Activated CD4-positive, alpha-beta memory T cell treated with anti-CD3 and anti-CD28 coated beads for 36 hours (primary cell): ENCODE data around the gene RAB30. TPM values are rescaled to one million over a fixed set of nuclear protein-coding genes. Genes with fewer than 3 reads are reported as not detected.

Source experiments
- CTCF ChIA-PET: fragments of 350-600 bp; sonication (Branson Sonifier 250); formaldehyde crosslinking; loops from one replicate; lab custom pipeline; 2021; ENCODE audit warnings: antibody characterized with exemption, inconsistent platforms; lab: Charles Lee
- POLR2A ChIA-PET: fragments of 350-600 bp; sonication (Branson Sonifier 250); formaldehyde crosslinking; loops from one replicate; lab custom pipeline; 2021; ENCODE audit warnings: antibody characterized with exemption; lab: Charles Lee
- DNase-seq: peaks from one replicate; pipeline ENCODE4 v3.0.0-alpha.2; 2020
- H3K27ac Mint-ChIP-seq: one replicate; pipeline ENCODE4 v1.8.0; 2021; ENCODE audit warnings: mixed read lengths
- H3K27me3 Mint-ChIP-seq: one replicate; pipeline ENCODE4 v1.8.0; 2021; ENCODE audit warnings: mixed read lengths
- H3K36me3 Mint-ChIP-seq: one replicate; pipeline ENCODE4 v1.8.0; 2021; ENCODE audit warnings: mixed read lengths
- H3K4me1 Mint-ChIP-seq: one replicate; pipeline ENCODE4 v1.8.0; 2021; ENCODE audit warnings: low read depth, mixed read lengths
- H3K4me3 Mint-ChIP-seq: one replicate; pipeline ENCODE4 v1.8.0; 2021; ENCODE audit warnings: mild to moderate bottlenecking, mixed read lengths
- H3K9me3 Mint-ChIP-seq: one replicate; pipeline ENCODE4 v1.8.0; 2021; ENCODE audit warnings: mixed read lengths
- intact Hi-C: fragments of 100-400 bp; cut with micrococcal nuclease; formaldehyde crosslinking; loops from one replicate; pipeline ENCODE4 v1.15.1; 2023
- total RNA-seq, 2 experiments: library from RNA; stranded (reverse); gene quantifications; one replicate each; pipeline ENCODE4 v1.2.3, GENCODE V29; 2021

Gene RAB30
- total RNA-seq, 2 experiments from 2014 or later = 11.5 to 12.9 TPM

DNA sequence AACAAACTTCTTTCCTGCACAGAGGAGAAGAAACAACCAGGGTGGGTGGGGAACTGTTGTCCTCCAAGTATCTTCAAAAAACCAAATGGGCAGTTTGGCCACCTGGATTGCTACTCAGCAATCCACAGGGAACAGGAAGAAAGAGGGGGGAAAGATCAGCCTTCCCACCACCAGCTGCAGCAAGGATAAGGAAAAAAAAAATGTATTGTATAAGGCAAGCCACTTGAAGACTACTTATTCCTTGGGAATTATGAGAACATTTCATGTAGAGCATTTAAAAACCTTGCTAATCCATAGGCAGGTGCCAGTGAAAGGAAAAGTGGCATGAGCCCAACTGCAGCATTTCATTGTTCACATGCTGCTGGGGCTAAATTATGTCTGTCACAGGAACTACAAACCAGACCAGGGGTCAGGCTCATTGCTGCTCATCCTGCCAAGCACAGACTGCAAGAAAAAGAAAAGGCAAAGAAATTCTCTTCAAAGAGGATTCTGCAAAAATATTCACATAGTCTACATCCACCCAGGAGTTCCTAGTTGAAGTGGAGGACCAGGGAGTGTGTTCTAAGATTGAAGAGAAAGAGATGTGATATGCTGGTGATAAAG is 2.2 kb downstream of the RAB30 start:
- Mint-ChIP-seq H3K36me3 (peaks cover 22% of the 10 kb centered on the region), H3K9me3 (no peaks in the 10 kb centered on the region), H3K4me3 (no peak overlapping the region), H3K4me1 (peaks cover 30% of the 10 kb centered on the region), H3K27ac (no peak overlapping the region), H3K27me3 (no peaks in the 10 kb centered on the region)
- CTCF ChIA-PET = no interaction called here
- DNase-seq = no peak
- intact Hi-C loops = loop anchor here (5.0 kb wide), 1 partner anchor 142 kb away; no protein-coding TSS in a partner anchor
- POLR2A ChIA-PET = no interaction called here

DNA sequence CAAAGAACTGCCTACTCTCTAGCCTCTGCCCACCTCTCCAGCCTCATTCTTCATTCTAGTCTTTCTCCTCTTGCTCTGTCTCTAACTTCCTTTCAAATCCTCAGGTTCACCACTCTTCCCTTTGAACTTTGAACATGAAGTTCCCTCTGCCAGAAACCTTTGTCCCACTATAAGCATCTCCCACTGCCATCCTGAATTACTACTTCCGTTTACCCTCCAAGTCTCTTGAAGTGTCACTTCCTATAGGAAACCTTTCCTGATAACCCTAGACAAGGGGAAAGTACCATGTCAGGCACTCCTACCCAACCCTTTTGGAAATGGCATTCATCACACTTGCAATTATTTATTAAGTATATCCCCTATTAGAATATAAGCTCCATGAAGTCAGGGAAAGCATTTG is 3.1 kb downstream of the RAB30 start:
- Mint-ChIP-seq H3K27me3 (no peaks in the 10 kb centered on the region), H3K27ac (no peak overlapping the region), H3K4me1 (peaks cover 30% of the 10 kb centered on the region), H3K36me3 (peaks cover 14% of the 10 kb centered on the region), H3K4me3 (no peak overlapping the region), H3K9me3 (no peaks in the 10 kb centered on the region)
- no peak for DNase-seq
- POLR2A ChIA-PET = no interaction called here
- intact Hi-C loops = no loop called here
- CTCF ChIA-PET = no interaction called here

DNA sequence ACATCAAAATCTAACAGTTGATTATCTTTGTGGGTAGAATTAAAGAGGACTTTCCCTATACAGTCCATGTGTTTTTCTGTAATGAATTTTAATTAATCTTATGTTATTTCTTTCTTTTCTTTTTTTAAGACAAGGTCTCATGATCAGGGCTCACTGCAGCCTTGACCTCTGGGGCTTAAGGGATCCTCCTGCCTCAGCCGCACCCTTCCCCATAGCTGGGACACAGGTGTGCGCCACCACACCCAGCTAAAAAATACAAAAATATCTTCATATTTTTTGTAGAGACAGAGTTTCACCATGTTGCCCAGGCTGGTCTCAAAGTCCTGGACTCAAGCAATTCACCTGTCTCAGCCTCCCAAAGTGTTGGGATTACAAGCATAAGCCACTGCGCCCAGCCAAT is 7.7 kb downstream of the RAB30 start:
- H3K4me3 Mint-ChIP-seq = no peak overlapping the region
- no peak overlapping the region for H3K27ac Mint-ChIP-seq
- POLR2A ChIA-PET = interaction anchor here (0.9 to 1.8 kb wide), 3 partner anchors 8 to 93 kb away, joined by 3 to 5 read pairs (median 4); partner anchors contain the start of genes PCF11 and RAB30
- H3K9me3 Mint-ChIP-seq = peaks cover 4% of the 10 kb centered on the region
- H3K27me3 Mint-ChIP-seq = no peaks in the 10 kb centered on the region
- peaks cover 47% of the 10 kb centered on the region for H3K4me1 Mint-ChIP-seq
- H3K36me3 Mint-ChIP-seq = peaks cover 17% of the 10 kb centered on the region
- intact Hi-C loops = no loop called here
- CTCF ChIA-PET = no interaction called here
- DNase-seq = no peak

DNA sequence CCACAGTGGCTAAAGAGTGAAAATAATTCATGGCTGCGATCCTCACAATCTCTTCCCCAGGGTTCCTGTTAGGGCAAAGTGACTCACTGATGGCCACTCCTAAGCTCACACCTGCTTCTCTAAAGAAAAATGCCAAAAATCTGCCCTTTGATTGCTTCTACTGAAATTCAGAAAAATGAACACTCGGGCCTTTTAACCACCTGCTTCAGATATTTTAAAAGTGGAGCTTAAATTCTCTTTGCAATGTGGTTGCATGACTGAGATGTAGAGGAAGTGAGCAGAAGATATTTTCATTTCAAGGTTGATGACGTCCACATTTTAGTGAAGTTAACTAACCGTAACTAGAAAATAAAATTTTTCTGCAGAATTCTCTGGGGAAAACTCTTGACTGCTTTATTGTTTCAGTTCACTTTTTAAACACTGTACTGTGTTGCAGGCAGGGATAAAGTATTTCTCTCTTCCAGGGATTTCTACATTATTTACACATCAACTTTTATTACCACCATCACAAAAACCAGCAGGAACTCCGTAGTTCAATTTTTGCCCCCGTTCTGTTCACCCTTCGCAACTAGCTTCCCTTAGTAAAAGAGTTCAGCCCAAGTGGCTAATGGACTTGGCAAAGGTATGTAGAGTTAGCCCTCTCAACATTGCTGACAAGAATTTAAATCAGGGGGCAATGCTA is 8.5 kb downstream of the RAB30 start:
- Mint-ChIP-seq H3K36me3 (peaks cover 16% of the 10 kb centered on the region), H3K4me1 (peaks cover 44% of the 10 kb centered on the region), H3K27me3 (no peaks in the 10 kb centered on the region)

DNA sequence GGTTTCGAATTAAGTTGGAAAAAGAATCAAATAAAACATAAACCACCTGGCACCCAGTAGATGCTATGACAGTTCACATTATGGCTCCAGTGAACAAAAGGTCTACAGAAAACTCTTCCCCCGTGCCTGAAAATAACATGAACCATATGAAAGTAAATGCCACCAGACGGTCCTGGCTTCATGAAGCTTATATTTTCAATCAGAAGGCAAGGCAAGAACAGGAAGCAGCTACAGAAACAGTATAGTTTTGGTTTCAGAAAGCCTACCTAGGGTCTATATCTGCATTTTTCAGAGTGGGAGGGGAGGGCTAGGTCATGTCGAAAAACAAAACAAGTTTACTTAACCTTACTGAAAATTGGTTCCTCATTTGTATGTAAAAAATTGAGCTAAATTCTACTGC is 9.8 kb downstream of the RAB30 start:
- POLR2A ChIA-PET = interaction anchor here (1.2 kb wide), 1 partner anchor 10 kb away, joined by 4 read pairs; the partner anchor contains the start of gene RAB30
- Mint-ChIP-seq H3K36me3 (peaks cover 15% of the 10 kb centered on the region), H3K9me3 (peaks cover 4% of the 10 kb centered on the region), H3K27me3 (no peaks in the 10 kb centered on the region), H3K27ac (peak overlapping the region; percentile 93), H3K4me1 (peaks cover 42% of the 10 kb centered on the region), H3K4me3 (peak overlapping the region; percentile 71)
- intact Hi-C loops = loop anchor here (2.0 kb wide), 3 partner anchors 55 to 95 kb away; partner anchors contain the start of gene PCF11
- DNase-seq = no peak
- CTCF ChIA-PET = interaction anchor here (0.8 to 1.7 kb wide), 4 partner anchors 9 to 188 kb away, joined by 3 to 4 read pairs (median 3); no protein-coding TSS in a partner anchor

More for the DNA sequence above, 8.5 kb downstream of the RAB30 start:
- CTCF ChIA-PET = interaction anchor here (0.7 to 1.7 kb wide), 4 partner anchors 9 to 186 kb away, joined by 3 to 4 read pairs (median 3); partner anchors contain the start of gene RAB30
- peak; percentile 28 for DNase-seq
- Mint-ChIP-seq H3K9me3 (peaks cover 4% of the 10 kb centered on the region), H3K27ac (peak overlapping the region; percentile 93), H3K4me3 (peak overlapping the region; percentile 71)
- POLR2A ChIA-PET = interaction anchor here (1.1 to 1.8 kb wide), 3 partner anchors 9 to 93 kb away, joined by 4 to 5 read pairs (median 5); partner anchors contain the start of genes PCF11 and RAB30
- intact Hi-C loops = loop anchor here (1.0 to 2.0 kb wide), 6 partner anchors 8 to 94 kb away; partner anchors contain the start of genes PCF11 and RAB30

DNA sequence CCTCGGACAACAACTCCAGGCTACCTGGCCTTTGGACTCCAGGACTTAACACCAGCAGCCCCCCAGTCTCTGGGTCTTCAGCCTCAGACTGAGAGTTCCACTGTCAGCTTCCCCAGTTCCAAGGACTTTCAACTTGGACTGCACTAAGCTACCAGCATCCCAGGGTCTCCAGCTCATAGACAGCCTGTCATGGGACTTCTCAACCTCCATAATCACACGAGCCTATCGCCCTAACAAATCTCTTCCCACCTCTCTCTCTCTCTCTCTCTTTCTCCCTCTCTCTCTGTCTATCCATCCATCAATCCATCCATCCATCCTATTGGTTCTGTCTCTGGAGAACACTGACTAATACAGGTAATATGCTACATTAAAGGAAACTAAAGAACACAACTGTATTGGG is 10.7 kb downstream of the RAB30 start:
- Mint-ChIP-seq H3K27me3 (no peaks in the 10 kb centered on the region), H3K27ac (no peak overlapping the region), H3K4me3 (no peak overlapping the region), H3K36me3 (peaks cover 17% of the 10 kb centered on the region), H3K4me1 (peaks cover 46% of the 10 kb centered on the region), H3K9me3 (peaks cover 4% of the 10 kb centered on the region)
- POLR2A ChIA-PET = no interaction called here
- CTCF ChIA-PET = no interaction called here
- intact Hi-C loops = no loop called here
- no peak for DNase-seq

DNA sequence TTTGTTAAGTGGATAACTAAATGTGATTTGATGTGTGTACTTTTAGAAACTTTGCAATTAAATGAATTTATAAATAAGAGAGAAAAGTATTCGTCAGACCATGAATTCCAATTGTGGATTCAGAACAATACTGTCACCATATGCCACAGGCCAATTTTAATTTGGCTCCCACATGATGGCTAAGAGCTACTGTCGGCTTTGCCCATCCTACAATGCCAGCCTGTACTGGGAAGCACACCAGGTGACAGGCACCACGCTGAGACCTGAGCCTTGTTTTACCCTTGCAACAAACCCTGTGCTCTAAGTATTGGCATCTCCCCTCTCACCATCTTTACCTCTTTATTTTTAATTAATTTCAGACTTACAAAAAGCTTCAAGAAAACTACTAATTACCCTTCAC is 14.0 kb downstream of the RAB30 start:
- H3K27me3 Mint-ChIP-seq = no peaks in the 10 kb centered on the region
- intact Hi-C loops = no loop called here
- ChIA-PET POLR2A (interaction anchor here (0.9 kb wide), 1 partner anchor 32 kb away, joined by 4 read pairs; no protein-coding TSS in a partner anchor), CTCF (no interaction called here)
- H3K9me3 Mint-ChIP-seq = peaks cover 4% of the 10 kb centered on the region
- H3K4me1 Mint-ChIP-seq = peaks cover 55% of the 10 kb centered on the region
- no peak overlapping the region for H3K4me3 Mint-ChIP-seq
- DNase-seq = no peak
- peaks cover 22% of the 10 kb centered on the region for H3K36me3 Mint-ChIP-seq
- no peak overlapping the region for H3K27ac Mint-ChIP-seq

DNA sequence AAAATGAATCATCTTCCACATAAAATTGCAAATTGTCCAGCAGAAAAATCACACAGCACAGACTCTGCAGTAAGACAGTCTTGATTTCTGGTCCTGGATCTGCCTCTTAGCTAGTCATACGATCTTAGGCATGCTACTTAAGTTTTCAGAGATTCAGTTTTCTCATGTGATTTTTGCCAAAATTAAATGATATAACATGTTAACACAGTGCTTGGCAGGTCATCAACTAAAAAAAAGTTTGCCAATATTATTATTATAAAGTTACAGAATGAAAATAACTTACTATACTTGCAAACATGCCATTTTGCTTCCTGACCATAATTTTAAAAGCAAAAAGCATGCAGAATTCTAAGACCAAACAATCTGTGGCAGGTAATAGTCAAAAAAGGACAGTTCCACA is 15.1 kb downstream of the RAB30 start:
- H3K27ac Mint-ChIP-seq = peak overlapping the region; percentile 5
- H3K4me1 Mint-ChIP-seq = peaks cover 56% of the 10 kb centered on the region
- H3K27me3 Mint-ChIP-seq = no peaks in the 10 kb centered on the region
- H3K36me3 Mint-ChIP-seq = peaks cover 23% of the 10 kb centered on the region
- intact Hi-C loops = no loop called here
- CTCF ChIA-PET = no interaction called here
- POLR2A ChIA-PET = interaction anchor here (0.8 to 1.7 kb wide), 5 partner anchors 14 to 100 kb away, joined by 3 to 4 read pairs (median 4); partner anchors contain the start of gene RAB30
- no peak overlapping the region for H3K4me3 Mint-ChIP-seq
- no peak for DNase-seq
- peaks cover under 1% of the 10 kb centered on the region for H3K9me3 Mint-ChIP-seq

DNA sequence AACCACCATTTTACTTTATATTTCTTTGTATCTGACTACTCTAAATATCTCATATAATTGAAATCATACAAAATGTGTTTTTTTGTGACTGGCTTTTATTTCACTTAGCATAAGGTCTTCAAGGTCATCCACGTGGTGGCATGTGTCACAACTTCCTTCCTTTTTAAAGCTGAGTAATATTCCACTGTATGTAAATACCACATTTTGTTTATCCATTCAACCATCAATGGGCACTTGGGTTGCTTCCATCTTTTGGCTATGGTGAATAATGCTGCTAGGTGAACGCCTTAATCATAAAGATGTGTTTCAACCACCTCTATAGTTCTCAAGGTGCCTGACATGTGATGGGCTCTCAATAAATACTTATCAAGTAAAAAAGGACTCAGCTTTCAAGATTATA is 15.5 kb downstream of the RAB30 start:
- POLR2A ChIA-PET = interaction anchor here (0.8 to 1.7 kb wide), 4 partner anchors 15 to 100 kb away, joined by 3 to 4 read pairs (median 4); partner anchors contain the start of gene RAB30
- no peak overlapping the region for H3K4me3 Mint-ChIP-seq
- intact Hi-C loops = no loop called here
- peaks cover 26% of the 10 kb centered on the region for H3K36me3 Mint-ChIP-seq
- CTCF ChIA-PET = no interaction called here
- H3K27me3 Mint-ChIP-seq = no peaks in the 10 kb centered on the region
- DNase-seq = peak; percentile 27
- H3K9me3 Mint-ChIP-seq = peaks cover 4% of the 10 kb centered on the region
- peak overlapping the region; percentile 5 for H3K27ac Mint-ChIP-seq
- peaks cover 57% of the 10 kb centered on the region for H3K4me1 Mint-ChIP-seq

DNA sequence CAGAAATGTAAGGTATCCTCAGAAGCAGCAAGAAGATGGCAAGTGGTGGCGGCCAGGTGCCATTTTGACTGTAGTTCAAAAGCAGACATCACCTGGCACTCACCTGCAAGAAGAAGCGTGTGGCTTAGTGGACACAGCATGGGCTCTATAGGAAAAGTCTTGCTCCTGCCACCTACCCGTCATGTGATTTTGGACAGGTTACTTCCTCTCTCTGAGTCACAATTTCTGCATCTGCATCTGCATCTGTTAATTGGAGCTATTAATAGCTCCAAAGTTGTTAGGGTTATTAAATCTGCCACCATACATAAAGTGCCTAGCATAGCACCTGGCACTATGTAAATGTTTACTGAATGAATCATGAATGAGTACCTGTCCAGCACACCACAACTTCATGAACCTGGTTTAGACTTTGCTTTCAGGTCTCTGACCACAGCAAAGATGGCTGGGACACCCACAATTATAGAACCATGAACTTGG is 16.8 kb downstream of the RAB30 start:
- H3K4me3 Mint-ChIP-seq = no peak overlapping the region
- intact Hi-C loops = no loop called here
- peaks cover 51% of the 10 kb centered on the region for H3K4me1 Mint-ChIP-seq
- ChIA-PET CTCF (interaction anchor here (0.9 kb wide), 1 partner anchor 12 kb away, joined by 3 read pairs; no protein-coding TSS in a partner anchor), POLR2A (no interaction called here)
- H3K27me3 Mint-ChIP-seq = no peaks in the 10 kb centered on the region
- DNase-seq = no peak
- peaks cover 10% of the 10 kb centered on the region for H3K9me3 Mint-ChIP-seq
- H3K27ac Mint-ChIP-seq = no peak overlapping the region
- H3K36me3 Mint-ChIP-seq = peaks cover 24% of the 10 kb centered on the region

DNA sequence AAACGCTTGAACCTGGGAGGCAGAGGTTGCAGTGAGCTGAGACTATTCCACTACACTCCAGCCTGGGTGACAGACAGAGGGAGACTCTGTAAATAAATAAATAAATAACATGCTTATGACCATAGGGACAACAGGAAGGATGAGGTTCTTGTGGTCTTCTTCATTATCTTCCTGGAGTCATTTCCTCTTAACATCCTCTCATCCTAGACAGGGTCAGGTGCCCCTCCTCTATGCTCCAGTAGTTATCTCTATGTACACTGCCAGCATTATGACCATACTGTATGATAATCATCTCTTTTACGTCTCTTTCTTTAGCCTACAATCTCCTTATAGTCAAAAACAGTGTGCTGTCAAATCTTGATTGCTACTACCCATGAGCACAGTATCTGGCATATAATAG is 17.7 kb downstream of the RAB30 start:
- peaks cover 21% of the 10 kb centered on the region for H3K36me3 Mint-ChIP-seq
- POLR2A ChIA-PET = no interaction called here
- H3K4me3 Mint-ChIP-seq = no peak overlapping the region
- H3K4me1 Mint-ChIP-seq = peaks cover 51% of the 10 kb centered on the region
- CTCF ChIA-PET = no interaction called here
- H3K27me3 Mint-ChIP-seq = no peaks in the 10 kb centered on the region
- DNase-seq = no peak
- H3K27ac Mint-ChIP-seq = no peak overlapping the region
- intact Hi-C loops = no loop called here
- peaks cover 10% of the 10 kb centered on the region for H3K9me3 Mint-ChIP-seq
